Kidney epithelial cell (primary cell): ENCODE results near the gene ZDHHC14. TPM values are rescaled to one million over a fixed set of nuclear protein-coding genes. Genes with fewer than 3 reads are reported as not detected.

Experiments used
- DNase-seq: peaks from one replicate; pipeline ENCODE4 v3.0.0-alpha.2; 2010; ENCODE audit warnings: low read depth
- H3K27me3 ChIP-seq: 2 replicates; pipeline ENCODE4 v1.6.0; 2011; ENCODE audit warnings: low read length; ENCODE audit not compliant: control insufficient read depth, insufficient read depth
- H3K36me3 ChIP-seq: 2 replicates; pipeline ENCODE4 v1.5.1; 2011; ENCODE audit warnings: low read length; ENCODE audit not compliant: control insufficient read depth, insufficient read depth
- H3K4me3 ChIP-seq: 2 replicates; pipeline ENCODE4 v1.5.1; 2011; ENCODE audit warnings: low read depth, mild to moderate bottlenecking, control low read depth, low read length
- total RNA-seq: library from RNA; depleted of rRNA; stranded (reverse); fragments of >200 nt; gene quantifications from 2 replicates; pipeline ENCODE4 v1.2.3, GENCODE V29; 2015
- TF ChIP-seq, protein P1 (sequence below): IDR thresholded peaks from 2 replicates; pipeline ENCODE4 v1.5.1; 2011; ENCODE audit warnings: mild to moderate bottlenecking, moderate library complexity, low read length, control low read depth, inconsistent platforms; ENCODE audit not compliant: insufficient read depth, poor library complexity, severe bottlenecking

ZDHHC14 gene
- total RNA-seq, 1 donor from 2014 or later: 9.7 TPM

DNA sequence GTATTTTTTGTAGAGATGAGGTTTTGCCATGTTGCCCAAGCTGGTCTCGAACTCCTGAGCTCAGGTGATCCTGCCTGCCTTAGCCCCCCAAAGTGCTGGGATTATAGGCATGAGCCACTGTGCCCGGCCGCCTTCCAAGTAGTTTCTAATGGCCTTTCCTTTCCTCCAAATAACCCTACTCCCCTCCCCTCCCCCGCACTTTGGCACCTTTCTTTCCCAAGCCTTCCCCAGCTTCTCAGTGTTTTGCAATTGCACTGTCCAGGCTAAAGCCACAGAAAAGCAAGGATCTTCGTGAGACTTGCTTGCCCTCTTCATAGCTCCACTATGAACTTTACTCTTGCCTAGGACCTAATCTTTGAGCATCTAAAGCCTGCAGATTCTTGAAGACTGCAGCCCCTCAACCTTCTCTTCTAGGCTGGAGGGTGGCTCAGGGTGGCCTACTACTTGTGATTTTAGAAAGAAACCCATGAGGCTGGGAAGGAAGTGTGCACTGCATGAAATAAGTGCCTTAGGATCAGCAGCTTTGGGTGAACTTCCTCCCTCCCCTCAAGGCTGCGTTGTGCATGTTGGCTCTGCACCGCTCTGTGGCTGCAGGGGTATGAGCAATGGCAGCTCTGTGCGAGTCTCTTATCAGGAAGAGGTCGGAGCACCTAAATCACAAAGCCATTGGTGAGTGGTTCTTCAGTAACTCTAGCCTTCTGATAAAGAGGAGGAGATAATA, 289.6 kb downstream of the ZDHHC14 start:
- TF ChIP-seq, protein P1, sequence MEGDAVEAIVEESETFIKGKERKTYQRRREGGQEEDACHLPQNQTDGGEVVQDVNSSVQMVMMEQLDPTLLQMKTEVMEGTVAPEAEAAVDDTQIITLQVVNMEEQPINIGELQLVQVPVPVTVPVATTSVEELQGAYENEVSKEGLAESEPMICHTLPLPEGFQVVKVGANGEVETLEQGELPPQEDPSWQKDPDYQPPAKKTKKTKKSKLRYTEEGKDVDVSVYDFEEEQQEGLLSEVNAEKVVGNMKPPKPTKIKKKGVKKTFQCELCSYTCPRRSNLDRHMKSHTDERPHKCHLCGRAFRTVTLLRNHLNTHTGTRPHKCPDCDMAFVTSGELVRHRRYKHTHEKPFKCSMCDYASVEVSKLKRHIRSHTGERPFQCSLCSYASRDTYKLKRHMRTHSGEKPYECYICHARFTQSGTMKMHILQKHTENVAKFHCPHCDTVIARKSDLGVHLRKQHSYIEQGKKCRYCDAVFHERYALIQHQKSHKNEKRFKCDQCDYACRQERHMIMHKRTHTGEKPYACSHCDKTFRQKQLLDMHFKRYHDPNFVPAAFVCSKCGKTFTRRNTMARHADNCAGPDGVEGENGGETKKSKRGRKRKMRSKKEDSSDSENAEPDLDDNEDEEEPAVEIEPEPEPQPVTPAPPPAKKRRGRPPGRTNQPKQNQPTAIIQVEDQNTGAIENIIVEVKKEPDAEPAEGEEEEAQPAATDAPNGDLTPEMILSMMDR: no peak
- Histone ChIP-seq H3K36me3 (no peaks in the 10 kb centered on the region), H3K4me3 (no peak overlapping the region), H3K27me3 (no peaks in the 10 kb centered on the region)
- DNase-seq: no peak

DNA sequence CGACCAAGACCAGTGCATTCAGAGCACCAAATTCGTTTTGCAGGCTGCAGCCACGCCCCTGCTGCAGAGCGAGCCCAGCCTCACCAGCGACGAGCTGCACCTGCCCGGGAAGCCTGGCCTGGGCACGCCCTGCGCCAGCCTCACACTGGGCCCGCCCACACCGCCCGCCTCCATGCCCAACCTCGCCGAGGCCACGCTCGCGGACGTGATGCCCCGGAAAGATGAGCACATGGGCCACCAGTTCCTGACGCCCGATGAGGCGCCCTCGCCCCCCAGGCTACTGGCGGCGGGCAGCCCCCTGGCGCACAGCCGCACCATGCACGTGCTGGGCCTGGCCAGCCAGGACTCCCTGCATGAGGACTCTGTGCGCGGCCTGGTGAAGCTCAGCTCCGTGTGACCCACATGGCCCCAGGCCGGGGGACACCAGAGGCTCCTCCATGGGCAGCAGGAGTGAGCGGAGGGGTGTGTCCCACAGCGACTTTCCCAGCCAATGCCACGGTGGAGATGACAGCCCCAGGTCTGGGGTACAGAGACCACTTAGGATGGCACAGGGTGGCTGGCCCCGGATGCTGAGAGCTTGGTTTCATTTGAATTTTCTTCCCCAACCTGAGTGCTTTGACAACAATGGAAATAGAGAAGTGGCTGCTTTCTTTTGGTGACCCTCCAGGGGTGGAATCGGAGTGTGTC, 291.9 kb downstream of the ZDHHC14 start:
- TF ChIP-seq, protein P1: no peak
- Histone ChIP-seq H3K27me3 (no peaks in the 10 kb centered on the region), H3K4me3 (no peak overlapping the region), H3K36me3 (no peaks in the 10 kb centered on the region)
- no peak for DNase-seq

DNA sequence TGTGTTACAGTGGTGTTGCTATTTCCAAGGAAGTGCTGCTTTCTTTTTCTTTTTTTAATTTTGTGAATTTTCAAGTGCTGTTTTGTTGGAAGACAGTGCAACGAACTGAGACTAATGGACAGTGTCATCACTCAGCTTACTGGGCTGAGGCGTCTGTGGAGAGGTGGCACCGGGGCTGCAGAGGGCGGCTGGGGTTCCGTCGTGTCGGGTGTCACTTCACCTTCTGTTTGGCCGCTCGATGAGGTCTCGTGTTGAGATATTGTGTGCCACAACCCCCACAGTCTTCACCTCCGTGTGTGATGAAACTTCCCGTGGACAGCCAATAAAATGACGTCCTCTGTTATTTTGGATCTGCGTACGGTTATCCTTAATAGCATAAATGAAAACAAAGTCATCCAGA, 292.6 kb downstream of the ZDHHC14 start:
- Histone ChIP-seq H3K4me3 (no peak overlapping the region), H3K36me3 (no peaks in the 10 kb centered on the region), H3K27me3 (no peaks in the 10 kb centered on the region)
- no peak for DNase-seq
- TF ChIP-seq, protein P1: no peak

DNA sequence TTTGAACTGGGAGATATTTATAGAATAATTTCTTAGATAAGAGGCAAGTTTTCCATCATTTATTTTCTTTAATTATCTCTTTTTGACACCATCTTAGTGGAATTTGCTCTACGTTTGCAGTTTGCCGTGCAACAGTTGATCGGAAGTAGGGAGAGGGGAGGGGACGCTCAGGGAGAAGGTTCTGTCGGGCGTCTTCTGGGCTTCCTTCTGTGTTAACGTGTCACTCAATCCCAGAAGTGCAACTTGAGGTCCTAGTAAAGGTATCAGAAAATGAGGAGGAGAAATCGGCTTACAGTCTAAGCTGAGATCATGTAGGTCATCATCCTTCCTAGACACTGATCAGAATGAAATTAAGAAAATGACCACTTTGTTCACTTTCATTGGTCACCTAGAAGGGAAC, 293.1 kb downstream of the ZDHHC14 start:
- Histone ChIP-seq H3K36me3 (no peaks in the 10 kb centered on the region), H3K27me3 (no peaks in the 10 kb centered on the region), H3K4me3 (no peak overlapping the region)
- DNase-seq: no peak
- TF ChIP-seq, protein P1: no peak

DNA sequence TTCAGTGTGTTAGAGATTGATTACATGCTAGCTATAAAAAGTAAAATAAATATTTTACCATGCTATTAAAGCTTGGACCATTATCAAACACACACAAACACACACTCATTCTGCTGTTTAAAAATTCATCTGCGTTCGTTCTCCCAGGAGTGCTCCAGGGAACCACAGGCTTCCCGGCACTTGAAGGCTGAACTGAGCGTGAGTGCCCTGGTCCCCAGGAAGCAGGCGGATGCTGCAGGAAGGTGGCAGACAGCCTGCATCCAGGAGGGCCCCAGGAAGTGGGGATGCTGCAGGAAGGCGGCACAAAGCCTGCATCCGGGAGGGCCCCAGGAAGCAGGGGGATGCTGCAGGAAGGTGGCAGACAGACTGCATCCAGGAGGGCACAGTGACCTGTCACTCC, 294.8 kb downstream of the ZDHHC14 start:
- H3K4me3 ChIP-seq: no peak overlapping the region
- no peaks in the 10 kb centered on the region for H3K36me3 ChIP-seq
- TF ChIP-seq, protein P1: no peak
- H3K27me3 ChIP-seq: no peaks in the 10 kb centered on the region
- DNase-seq: no peak

DNA sequence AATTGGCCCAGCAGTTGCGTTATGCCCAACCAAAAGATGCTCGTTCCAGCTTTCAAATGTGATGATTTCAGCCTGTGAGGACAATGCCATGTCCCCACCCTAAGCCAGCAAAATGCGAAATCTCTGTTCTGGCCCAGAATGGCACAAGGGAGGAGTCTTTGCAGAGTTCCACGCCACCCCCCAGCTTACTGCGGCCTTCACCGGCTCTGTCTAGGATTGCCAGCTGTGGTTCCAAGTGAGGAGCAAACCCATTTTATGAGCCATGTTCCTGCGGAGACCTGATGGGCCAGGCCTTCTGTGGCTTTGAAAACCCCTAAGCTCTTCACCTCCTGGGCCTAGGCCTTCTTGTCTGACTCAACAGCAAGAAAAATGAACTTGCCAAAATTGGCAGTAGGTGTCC, 295.3 kb downstream of the ZDHHC14 start:
- Histone ChIP-seq H3K36me3 (no peaks in the 10 kb centered on the region), H3K4me3 (no peak overlapping the region), H3K27me3 (no peaks in the 10 kb centered on the region)
- DNase-seq: no peak
- TF ChIP-seq, protein P1: no peak
